HEK293 (cell line): ENCODE results near the gene DNAH12.

Source experiments
- CTCF ChIA-PET: fragments of 350-600 bp; formaldehyde crosslinking; extraction: SDS; loops from one replicate; lab custom pipeline; 2021; ENCODE audit warnings: antibody characterized with exemption; lab: Yijun Ruan, JAX
- POLR2A ChIA-PET: fragments of 300-600 bp; formaldehyde crosslinking; extraction: SDS; loops from one replicate; lab custom pipeline; 2020; ENCODE audit warnings: antibody characterized with exemption, inconsistent platforms; lab: Yijun Ruan, JAX
- H3K27ac ChIP-seq: fragments of 200-500 bp; sonication (Bioruptor generic); 2 replicates; pipeline ENCODE4 v1.5.1; 2014; ENCODE audit warnings: low read depth, low read length, control low read depth, inconsistent platforms; ENCODE audit errors: extremely low read depth
- H3K36me3 ChIP-seq, 2 experiments: fragments of 200-500 bp in 1 of 2; sonication (Bioruptor generic) in 1 of 2; 1 replicate in 1 of 2; 2 replicates in 1 of 2; pipeline ENCODE4 v1.5.1; 2014 to 2017; ENCODE audit warnings: inconsistent platforms in 2 of 2, low read length in 2 of 2; ENCODE audit not compliant: control insufficient read depth in 2 of 2, insufficient read depth in 1 of 2
- H3K4me1 ChIP-seq: fragments of 200-500 bp; sonication (Bioruptor generic); 2 replicates; pipeline ENCODE4 v1.5.1; 2014; ENCODE audit warnings: mild to moderate bottlenecking, low read length, inconsistent platforms; ENCODE audit not compliant: control insufficient read depth, insufficient read depth
- H3K4me3 ChIP-seq: 2 replicates; pipeline ENCODE4 v1.5.1; 2011; ENCODE audit warnings: low read depth, mild to moderate bottlenecking, control low read depth, low read length, moderate library complexity
- H3K9me3 ChIP-seq: fragments of 200-500 bp; sonication (Bioruptor generic); 2 replicates; pipeline ENCODE4 v1.5.1; 2014; ENCODE audit warnings: low read depth, low read length, inconsistent platforms; ENCODE audit not compliant: control insufficient read depth, insufficient read depth
- IKZF3 ChIP-seq: fragments of 450-650 bp; IDR thresholded peaks from 2 replicates; pipeline ENCODE4 v1.5.0; 2018; ENCODE audit warnings: missing biosample characterization, mild to moderate bottlenecking, missing genetic modification characterization, moderate library complexity
- MZF1 ChIP-seq: fragments of 450-650 bp; formaldehyde crosslinking; IDR thresholded peaks from 2 replicates; pipeline ENCODE4 v1.5.1; 2017; ENCODE audit warnings: missing biosample characterization, missing genetic modification characterization, borderline replicate concordance
- ZBTB17 ChIP-seq: fragments of 450-650 bp; formaldehyde crosslinking; IDR thresholded peaks from 2 replicates; pipeline ENCODE4 v1.5.1; 2016; ENCODE audit warnings: missing biosample characterization, missing genetic modification characterization
- ZBTB20 ChIP-seq: fragments of 450-650 bp; formaldehyde crosslinking; IDR thresholded peaks from 2 replicates; pipeline ENCODE4 v1.5.1; 2016; ENCODE audit warnings: missing biosample characterization, missing genetic modification characterization
- ZEB2 ChIP-seq: fragments of 450-650 bp; formaldehyde crosslinking; IDR thresholded peaks from 2 replicates; pipeline ENCODE4 v1.5.1; 2016; ENCODE audit warnings: missing biosample characterization, missing genetic modification characterization
- ZIC2 ChIP-seq: fragments of 450-650 bp; formaldehyde crosslinking; IDR thresholded peaks from 2 replicates; pipeline ENCODE4 v1.5.1; 2016; ENCODE audit warnings: missing biosample characterization, missing genetic modification characterization
- ZNF140 ChIP-seq: fragments of 450-650 bp; formaldehyde crosslinking; IDR thresholded peaks from 2 replicates; pipeline ENCODE4 v1.5.1; 2016; ENCODE audit warnings: missing biosample characterization, missing genetic modification characterization
- ZNF157 ChIP-seq: fragments of 450-650 bp; formaldehyde crosslinking; IDR thresholded peaks from 2 replicates; pipeline ENCODE4 v1.5.1; 2016; ENCODE audit warnings: missing biosample characterization, missing genetic modification characterization
- ZNF169 ChIP-seq: fragments of 450-650 bp; formaldehyde crosslinking; IDR thresholded peaks from 2 replicates; pipeline ENCODE4 v1.5.1; 2016; ENCODE audit warnings: missing biosample characterization, missing genetic modification characterization
- ZNF184 ChIP-seq: fragments of 450-650 bp; IDR thresholded peaks from 2 replicates; pipeline ENCODE4 v1.5.1; 2018; ENCODE audit warnings: missing biosample characterization, mild to moderate bottlenecking, missing genetic modification characterization
- ZNF24 ChIP-seq: fragments of 450-650 bp; formaldehyde crosslinking; IDR thresholded peaks from 2 replicates; pipeline ENCODE4 v1.5.1; 2016; ENCODE audit warnings: missing biosample characterization, missing genetic modification characterization
- ZNF341 ChIP-seq: fragments of 450-650 bp; formaldehyde crosslinking; IDR thresholded peaks from 2 replicates; pipeline ENCODE4; 2016; ENCODE audit warnings: low read depth, missing biosample characterization, missing genetic modification characterization
- ZNF391 ChIP-seq: fragments of 450-650 bp; formaldehyde crosslinking; IDR thresholded peaks from 2 replicates; pipeline ENCODE4 v1.5.1; 2016; ENCODE audit warnings: low read depth, missing biosample characterization, missing genetic modification characterization, borderline replicate concordance
- ZNF394 ChIP-seq: fragments of 450-650 bp; formaldehyde crosslinking; IDR thresholded peaks from 2 replicates; pipeline ENCODE4 v1.5.1; 2016; ENCODE audit warnings: missing biosample characterization, missing genetic modification characterization, mild to moderate bottlenecking, moderate library complexity, borderline replicate concordance
- ZNF558 ChIP-seq: fragments of 450-650 bp; formaldehyde crosslinking; IDR thresholded peaks from 2 replicates; pipeline ENCODE4 v1.5.1; 2016; ENCODE audit warnings: missing biosample characterization, missing genetic modification characterization
- ZNF610 ChIP-seq: fragments of 450-650 bp; formaldehyde crosslinking; IDR thresholded peaks from 2 replicates; pipeline ENCODE4 v1.5.1; 2016; ENCODE audit warnings: missing biosample characterization, missing genetic modification characterization, borderline replicate concordance
- ZNF677 ChIP-seq: fragments of 450-650 bp; IDR thresholded peaks from 2 replicates; pipeline ENCODE4 v1.5.0; 2018; ENCODE audit warnings: missing biosample characterization, mild to moderate bottlenecking, missing genetic modification characterization, moderate library complexity
- ZNF701 ChIP-seq: fragments of 450-650 bp; formaldehyde crosslinking; IDR thresholded peaks from 2 replicates; pipeline ENCODE4 v1.5.1; 2016; ENCODE audit warnings: missing biosample characterization, missing genetic modification characterization
- TF ChIP-seq, protein P1 (sequence below): fragments of 450-650 bp; formaldehyde crosslinking; IDR thresholded peaks from 2 replicates; pipeline ENCODE4 v1.5.1; 2017; ENCODE audit warnings: missing biosample characterization, missing genetic modification characterization
- TF ChIP-seq, protein P2 (sequence below): fragments of 450-650 bp; formaldehyde crosslinking; IDR thresholded peaks from 2 replicates; pipeline ENCODE4 v1.5.1; 2016; ENCODE audit warnings: missing biosample characterization, missing genetic modification characterization
- TF ChIP-seq, protein P3 (sequence below): fragments of 450-650 bp; IDR thresholded peaks from 2 replicates; pipeline ENCODE4 v1.5.1; 2018; ENCODE audit warnings: missing biosample characterization, mild to moderate bottlenecking, missing genetic modification characterization
- TF ChIP-seq, protein P4 (sequence below): fragments of 450-650 bp; formaldehyde crosslinking; IDR thresholded peaks from 2 replicates; pipeline ENCODE4 v1.5.1; 2017; ENCODE audit warnings: missing biosample characterization, missing genetic modification characterization
- TF ChIP-seq, protein P5 (sequence below): fragments of 450-650 bp; formaldehyde crosslinking; IDR thresholded peaks from 2 replicates; pipeline ENCODE4 v1.5.1; 2017; ENCODE audit warnings: missing biosample characterization, missing genetic modification characterization

Gene DNAH12, protein sequence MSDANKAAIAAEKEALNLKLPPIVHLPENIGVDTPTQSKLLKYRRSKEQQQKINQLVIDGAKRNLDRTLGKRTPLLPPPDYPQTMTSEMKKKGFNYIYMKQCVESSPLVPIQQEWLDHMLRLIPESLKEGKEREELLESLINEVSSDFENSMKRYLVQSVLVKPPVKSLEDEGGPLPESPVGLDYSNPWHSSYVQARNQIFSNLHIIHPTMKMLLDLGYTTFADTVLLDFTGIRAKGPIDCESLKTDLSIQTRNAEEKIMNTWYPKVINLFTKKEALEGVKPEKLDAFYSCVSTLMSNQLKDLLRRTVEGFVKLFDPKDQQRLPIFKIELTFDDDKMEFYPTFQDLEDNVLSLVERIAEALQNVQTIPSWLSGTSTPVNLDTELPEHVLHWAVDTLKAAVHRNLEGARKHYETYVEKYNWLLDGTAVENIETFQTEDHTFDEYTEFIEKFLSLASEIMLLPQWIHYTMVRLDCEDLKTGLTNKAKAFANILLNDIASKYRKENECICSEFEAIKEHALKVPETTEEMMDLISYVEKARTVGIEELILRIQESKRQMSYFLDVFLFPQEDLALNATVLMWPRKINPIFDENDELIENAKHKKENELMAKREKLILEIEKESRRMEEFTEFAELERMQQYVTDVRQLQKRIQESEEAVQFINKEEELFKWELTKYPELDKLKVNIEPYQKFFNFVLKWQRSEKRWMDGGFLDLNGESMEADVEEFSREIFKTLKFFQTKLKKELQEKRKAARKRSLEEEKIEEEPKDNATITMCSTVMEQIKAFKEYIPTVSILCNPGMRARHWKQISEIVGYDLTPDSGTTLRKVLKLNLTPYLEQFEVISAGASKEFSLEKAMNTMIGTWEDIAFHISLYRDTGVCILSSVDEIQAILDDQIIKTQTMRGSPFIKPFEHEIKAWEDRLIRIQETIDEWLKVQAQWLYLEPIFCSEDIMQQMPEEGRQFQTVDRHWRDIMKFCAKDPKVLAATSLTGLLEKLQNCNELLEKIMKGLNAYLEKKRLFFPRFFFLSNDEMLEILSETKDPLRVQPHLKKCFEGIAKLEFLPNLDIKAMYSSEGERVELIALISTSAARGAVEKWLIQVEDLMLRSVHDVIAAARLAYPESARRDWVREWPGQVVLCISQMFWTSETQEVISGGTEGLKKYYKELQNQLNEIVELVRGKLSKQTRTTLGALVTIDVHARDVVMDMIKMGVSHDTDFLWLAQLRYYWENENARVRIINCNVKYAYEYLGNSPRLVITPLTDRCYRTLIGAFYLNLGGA (N-terminal part only)

DNA sequence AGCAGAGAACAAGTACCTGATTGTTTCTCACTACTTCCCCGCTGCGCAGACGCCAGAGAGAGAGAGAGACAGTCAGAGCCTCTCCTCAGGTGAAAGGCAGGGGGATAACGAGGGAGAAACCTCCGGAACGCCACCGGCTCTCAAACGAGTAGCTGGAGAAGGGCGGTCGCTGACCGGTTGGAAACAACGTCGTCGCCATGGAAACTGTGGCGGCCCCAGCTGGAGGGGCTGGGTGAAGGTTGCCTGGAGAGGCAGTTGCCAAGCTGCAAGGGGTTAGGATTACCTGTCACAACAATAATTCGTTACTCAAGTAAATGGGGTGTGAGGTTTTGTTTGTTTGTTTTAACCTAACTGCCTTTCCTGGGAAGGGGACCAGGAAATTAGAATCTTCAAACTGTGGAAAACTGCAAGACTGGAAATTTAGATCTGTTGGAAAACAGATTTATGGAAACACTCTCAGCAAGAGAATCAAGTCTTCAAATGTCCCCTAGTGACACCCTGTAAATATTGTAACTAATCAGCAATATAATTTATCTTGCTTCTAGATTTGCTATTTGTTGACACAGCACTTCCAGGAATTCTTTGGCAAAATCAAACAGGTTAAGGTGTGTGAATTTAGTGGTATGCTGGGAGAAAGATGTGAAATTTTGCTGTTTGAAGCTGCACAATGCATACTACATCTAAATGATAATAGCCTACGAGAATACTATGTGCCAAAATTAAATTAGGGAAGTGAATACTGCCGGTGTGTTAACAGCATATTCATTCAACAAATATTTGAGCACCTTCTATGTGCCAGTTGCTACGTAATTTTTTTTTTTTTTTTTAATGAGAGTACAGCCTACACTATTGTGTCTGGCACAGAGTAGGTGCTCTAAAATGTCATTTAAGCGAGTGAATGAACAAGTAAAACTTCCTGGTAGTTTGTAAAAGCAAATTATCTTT is at the start of gene DNAH12:
Gene DNAH12 (minus strand): TSS at position 164 of the 945 bp plus-strand sequence. CDS start 1,474 bp downstream, outside the sequence.
- H3K4me3 ChIP-seq: peak within 1 kb of the TSS; percentile 29
- H3K36me3 ChIP-seq: no peaks in the 10 kb centered on the region
- ChIA-PET POLR2A (interaction anchor here (1.1 kb wide), 1 partner anchor 11 kb away, joined by 4 read pairs; the partner anchor contains the start of gene PDE12), CTCF (no interaction called here)
- peaks cover 3% of the 10 kb centered on the region; the same call in 1 of the 2 replicates for H3K4me1 ChIP-seq
- H3K27ac ChIP-seq: no peak within 1 kb of the TSS
- no peaks in the 10 kb centered on the region for H3K9me3 ChIP-seq
- TF ChIP-seq, protein P1, sequence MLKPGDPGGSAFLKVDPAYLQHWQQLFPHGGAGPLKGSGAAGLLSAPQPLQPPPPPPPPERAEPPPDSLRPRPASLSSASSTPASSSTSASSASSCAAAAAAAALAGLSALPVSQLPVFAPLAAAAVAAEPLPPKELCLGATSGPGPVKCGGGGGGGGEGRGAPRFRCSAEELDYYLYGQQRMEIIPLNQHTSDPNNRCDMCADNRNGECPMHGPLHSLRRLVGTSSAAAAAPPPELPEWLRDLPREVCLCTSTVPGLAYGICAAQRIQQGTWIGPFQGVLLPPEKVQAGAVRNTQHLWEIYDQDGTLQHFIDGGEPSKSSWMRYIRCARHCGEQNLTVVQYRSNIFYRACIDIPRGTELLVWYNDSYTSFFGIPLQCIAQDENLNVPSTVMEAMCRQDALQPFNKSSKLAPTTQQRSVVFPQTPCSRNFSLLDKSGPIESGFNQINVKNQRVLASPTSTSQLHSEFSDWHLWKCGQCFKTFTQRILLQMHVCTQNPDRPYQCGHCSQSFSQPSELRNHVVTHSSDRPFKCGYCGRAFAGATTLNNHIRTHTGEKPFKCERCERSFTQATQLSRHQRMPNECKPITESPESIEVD (tag by site-specific recombination): peak; percentile 73
- no peak for TF ChIP-seq ZNF184 (tag by site-specific recombination)
- no peak for TF ChIP-seq ZNF391 (tag by site-specific recombination)
- TF ChIP-seq ZBTB20: no peak
- TF ChIP-seq, protein P2, sequence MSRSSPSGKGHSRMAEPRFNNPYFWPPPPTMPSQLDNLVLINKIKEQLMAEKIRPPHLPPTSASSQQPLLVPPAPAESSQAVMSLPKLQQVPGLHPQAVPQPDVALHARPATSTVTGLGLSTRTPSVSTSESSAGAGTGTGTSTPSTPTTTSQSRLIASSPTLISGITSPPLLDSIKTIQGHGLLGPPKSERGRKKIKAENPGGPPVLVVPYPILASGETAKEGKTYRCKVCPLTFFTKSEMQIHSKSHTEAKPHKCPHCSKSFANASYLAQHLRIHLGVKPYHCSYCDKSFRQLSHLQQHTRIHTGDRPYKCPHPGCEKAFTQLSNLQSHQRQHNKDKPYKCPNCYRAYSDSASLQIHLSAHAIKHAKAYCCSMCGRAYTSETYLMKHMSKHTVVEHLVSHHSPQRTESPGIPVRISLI (tag by site-specific recombination): 0 out of 2 replicates have a peak, but pooled peaks have one; percentile 35
- 0 out of 2 replicates have a peak, but pooled peaks have one; percentile 26 for TF ChIP-seq IKZF3 (tag by site-specific recombination)
- no peak for TF ChIP-seq ZNF677 (tag by site-specific recombination)
- TF ChIP-seq ZNF701 (tag by site-specific recombination): no peak
- TF ChIP-seq ZEB2 (tag by site-specific recombination): no peak
- TF ChIP-seq ZBTB17 (tag by site-specific recombination): 0 out of 2 replicates have a peak, but pooled peaks have one; percentile 17
- TF ChIP-seq, protein P3, sequence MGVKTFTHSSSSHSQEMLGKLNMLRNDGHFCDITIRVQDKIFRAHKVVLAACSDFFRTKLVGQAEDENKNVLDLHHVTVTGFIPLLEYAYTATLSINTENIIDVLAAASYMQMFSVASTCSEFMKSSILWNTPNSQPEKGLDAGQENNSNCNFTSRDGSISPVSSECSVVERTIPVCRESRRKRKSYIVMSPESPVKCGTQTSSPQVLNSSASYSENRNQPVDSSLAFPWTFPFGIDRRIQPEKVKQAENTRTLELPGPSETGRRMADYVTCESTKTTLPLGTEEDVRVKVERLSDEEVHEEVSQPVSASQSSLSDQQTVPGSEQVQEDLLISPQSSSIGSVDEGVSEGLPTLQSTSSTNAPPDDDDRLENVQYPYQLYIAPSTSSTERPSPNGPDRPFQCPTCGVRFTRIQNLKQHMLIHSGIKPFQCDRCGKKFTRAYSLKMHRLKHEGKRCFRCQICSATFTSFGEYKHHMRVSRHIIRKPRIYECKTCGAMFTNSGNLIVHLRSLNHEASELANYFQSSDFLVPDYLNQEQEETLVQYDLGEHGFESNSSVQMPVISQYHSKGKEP (tag by site-specific recombination): 0 out of 2 replicates have a peak, but pooled peaks have one; percentile 12
- TF ChIP-seq ZNF558: no peak
- TF ChIP-seq ZNF24 (tag by site-specific recombination): no peak
- no peak for TF ChIP-seq ZNF341 (tag by site-specific recombination)
- peak; percentile 68; the same call in 1 of the 2 replicates for TF ChIP-seq ZNF394 (tag by site-specific recombination)
- TF ChIP-seq, protein P4, sequence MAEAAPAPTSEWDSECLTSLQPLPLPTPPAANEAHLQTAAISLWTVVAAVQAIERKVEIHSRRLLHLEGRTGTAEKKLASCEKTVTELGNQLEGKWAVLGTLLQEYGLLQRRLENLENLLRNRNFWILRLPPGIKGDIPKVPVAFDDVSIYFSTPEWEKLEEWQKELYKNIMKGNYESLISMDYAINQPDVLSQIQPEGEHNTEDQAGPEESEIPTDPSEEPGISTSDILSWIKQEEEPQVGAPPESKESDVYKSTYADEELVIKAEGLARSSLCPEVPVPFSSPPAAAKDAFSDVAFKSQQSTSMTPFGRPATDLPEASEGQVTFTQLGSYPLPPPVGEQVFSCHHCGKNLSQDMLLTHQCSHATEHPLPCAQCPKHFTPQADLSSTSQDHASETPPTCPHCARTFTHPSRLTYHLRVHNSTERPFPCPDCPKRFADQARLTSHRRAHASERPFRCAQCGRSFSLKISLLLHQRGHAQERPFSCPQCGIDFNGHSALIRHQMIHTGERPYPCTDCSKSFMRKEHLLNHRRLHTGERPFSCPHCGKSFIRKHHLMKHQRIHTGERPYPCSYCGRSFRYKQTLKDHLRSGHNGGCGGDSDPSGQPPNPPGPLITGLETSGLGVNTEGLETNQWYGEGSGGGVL (tag by site-specific recombination): no peak
- no peak for TF ChIP-seq ZNF169 (tag by site-specific recombination)
- TF ChIP-seq, protein P5, sequence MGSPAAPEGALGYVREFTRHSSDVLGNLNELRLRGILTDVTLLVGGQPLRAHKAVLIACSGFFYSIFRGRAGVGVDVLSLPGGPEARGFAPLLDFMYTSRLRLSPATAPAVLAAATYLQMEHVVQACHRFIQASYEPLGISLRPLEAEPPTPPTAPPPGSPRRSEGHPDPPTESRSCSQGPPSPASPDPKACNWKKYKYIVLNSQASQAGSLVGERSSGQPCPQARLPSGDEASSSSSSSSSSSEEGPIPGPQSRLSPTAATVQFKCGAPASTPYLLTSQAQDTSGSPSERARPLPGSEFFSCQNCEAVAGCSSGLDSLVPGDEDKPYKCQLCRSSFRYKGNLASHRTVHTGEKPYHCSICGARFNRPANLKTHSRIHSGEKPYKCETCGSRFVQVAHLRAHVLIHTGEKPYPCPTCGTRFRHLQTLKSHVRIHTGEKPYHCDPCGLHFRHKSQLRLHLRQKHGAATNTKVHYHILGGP (tag by site-specific recombination): 0 out of 2 replicates have a peak, but pooled peaks have one; percentile 20
- 0 out of 2 replicates have a peak, but pooled peaks have one; percentile 31 for TF ChIP-seq MZF1 (tag by site-specific recombination)
- no peak for TF ChIP-seq ZNF140 (tag by site-specific recombination)
- no peak for TF ChIP-seq ZNF610 (tag by site-specific recombination)
- no peak for TF ChIP-seq ZNF157
- TF ChIP-seq ZIC2 (tag by site-specific recombination): peak; percentile 35; the same call in 1 of the 2 replicates
